ENCODE results near the gene RPUSD1.
"Not testable (repeated sequence)": the region's sequence is repeated elsewhere in the genome, so short reads cannot be mapped to it uniquely, and the experiment has no call there.

Gene RPUSD1

DNA sequence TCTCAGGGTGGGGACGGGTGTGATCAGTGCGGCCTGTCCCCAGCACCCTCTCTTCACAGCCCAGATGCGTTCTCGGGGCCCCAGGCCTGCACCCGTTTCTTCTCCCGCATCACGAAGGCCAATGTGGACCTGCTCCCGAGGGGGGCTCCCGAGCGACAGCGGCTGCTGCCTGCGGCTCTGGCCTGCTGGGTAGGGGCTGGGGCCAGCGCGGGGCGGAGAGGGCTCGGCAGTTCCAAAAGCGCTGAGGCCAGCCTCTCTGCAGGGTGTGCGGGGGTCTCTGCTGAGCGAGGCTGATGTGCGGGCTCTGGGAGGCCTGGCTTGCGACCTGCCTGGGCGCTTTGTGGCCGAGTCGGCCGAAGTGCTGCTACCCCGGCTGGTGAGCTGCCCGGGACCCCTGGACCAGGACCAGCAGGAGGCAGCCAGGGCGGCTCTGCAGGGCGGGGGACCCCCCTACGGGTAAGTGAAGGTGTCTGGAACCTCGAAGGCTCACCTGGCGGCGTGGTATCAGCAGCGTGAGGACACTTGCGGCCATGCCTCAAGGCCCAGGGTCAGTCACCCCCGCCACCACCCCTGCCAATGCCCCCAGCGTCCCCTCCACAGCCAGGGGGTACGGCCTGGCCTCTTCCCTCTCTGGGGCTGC is 23.2 kb downstream of the RPUSD1 start:
- no peak for DNase-seq (ENCODE audit: low read depth)

DNA sequence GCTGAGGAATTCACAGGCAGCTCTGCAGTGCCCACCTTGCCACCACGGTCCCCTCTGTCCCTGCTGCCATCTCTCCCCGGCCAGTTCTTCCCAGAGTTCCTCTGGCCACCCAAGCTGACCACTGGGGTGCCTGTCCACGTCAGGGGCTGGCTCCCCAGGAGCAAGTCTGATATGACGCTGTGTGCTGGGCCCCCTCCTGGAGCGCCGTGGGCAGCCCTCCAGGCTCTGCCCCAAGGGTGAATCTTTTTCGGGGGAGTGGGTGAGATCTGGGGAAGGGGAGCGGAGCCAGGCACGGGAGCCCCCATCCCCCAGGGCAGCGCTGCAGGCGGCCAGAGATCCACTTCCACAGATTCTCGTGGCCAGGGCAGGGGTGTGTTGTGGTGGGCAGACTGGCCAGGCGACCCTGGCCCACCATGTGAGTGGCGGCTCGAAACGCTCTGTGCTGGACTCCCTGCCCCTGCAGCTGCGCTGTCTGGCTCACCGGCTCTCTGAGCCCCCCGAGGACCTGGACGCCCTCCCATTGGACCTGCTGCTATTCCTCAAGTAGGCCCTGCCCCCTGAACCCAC is 23.9 kb downstream of the RPUSD1 start:
- DNase-seq (ENCODE audit: low read depth): no peak

GRCh38 chr16:763369-764183 is 24.6 kb downstream of the RPUSD1 start:
- no peak for DNase-seq (ENCODE audit: low read depth)

DNA sequence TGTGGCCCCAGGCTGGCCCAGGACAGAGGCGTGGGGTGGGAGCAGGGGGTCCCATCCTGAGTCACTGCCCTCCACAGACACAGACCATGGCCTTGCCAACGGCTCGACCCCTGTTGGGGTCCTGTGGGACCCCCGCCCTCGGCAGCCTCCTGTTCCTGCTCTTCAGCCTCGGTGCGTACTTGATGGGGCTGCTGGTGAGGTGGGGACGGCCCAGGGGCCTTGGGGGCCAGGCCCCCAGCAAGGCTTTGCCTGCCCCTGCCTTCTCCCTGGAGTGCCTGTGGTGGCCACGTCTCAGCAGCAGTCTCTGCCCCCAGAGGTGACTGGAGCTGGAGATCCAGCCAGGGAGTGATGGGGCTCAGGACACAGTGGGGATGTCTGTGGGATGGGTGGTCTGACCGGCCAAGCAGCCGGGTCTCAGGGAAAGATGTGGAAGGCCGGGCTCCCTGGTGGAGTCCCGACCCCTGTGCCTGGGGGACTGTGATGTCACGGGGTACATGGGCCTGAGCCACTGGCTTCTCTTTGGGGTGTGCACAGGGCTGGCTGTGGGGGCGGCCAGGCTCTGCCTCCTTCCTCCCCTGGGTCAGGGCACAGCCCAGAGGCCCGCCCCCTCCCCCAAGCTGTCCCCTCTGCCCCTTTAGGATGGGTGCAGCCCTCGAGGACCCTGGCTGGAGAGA is 25.4 kb downstream of the RPUSD1 start:
- no peak for DNase-seq (ENCODE audit: low read depth)

DNA sequence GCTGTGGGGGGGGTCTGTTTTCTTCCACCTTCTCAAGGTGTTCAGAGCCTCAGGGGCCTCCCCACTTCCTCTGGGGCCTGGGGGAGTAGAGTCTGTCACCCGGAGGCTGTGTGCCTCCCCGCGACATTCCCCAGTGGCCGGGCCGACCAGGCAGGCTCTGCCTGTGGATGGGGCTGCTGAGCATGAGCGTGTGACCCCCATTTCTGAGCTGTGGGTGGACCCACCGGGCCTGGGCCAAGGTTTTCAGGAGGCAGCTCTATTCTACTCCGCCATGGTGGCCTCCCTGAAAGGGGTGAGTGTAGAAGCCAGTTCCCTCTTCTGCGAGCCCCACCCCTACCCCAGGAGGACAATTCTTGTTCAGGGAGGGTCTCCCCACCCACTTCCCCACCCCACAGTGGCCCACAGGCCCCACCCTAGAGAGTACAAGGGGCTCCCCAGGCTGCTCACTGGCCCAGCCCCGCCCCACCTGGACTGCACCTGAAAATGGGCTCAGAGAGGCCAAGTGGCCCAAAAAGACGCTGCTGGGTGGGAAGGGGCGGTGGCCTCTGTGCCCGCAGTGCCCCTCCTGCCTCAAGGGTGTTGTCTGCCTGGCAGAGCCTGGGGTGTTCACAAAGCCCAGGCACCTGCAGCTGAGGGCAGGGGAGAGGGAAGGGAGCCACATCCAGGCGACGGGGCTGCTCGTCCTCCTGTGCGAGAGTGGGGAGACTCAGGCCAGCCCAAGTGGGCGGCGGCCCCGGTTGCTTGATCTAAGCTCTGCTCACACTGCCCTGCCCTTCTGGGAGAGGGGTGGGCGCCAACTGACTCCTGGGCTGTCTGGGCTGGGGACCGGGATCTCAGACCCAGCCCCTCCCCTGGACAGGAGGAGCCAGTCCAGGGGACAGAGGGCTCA is 26.3 kb downstream of the RPUSD1 start:
- DNase-seq (ENCODE audit: low read depth): no peak

DNA sequence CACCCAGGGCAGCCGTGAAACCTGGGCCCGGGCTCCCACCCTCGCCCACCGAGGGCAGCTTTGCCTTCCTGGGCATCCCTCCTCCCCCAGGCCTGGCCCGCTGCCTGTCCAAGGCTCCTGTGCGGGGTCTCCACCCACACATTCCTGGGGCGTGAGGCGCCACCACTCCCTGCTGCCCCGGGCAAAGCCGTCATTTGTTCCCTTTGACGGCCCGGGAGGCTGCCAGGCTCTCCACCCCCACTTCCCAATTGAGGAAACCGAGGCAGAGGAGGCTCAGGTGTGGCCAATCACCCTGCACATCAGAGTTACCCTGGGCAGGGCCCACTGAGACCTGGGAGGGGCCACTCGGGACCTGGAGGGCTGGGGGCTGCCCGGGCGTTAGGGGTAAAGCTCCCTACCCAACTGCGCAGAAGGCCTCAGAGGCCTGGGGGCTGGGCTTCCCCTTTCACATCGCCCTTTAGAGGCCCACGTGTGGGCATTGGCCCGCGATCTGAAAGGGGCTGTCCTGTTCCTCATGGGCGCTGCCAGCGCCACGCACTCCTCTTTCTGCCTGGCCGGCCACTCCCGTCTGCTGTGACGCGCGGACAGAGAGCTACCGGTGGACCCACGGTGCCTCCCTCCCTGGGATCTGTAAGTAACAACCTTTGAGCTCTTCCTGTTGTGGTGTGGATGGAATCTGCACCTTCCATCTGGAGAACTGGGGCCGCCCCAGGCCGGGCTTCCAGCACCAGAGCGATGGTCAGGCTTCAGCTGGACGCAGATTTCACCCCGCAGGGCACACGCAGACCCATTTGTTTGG is 27.4 kb downstream of the RPUSD1 start, which contains the start of gene MSLN:
TSS of gene MSLN (plus strand) at position 190 of the 799 bp plus-strand sequence. CDS start 1,947 bp downstream, outside the sequence.
- DNase-seq (ENCODE audit: low read depth): no peak

DNA sequence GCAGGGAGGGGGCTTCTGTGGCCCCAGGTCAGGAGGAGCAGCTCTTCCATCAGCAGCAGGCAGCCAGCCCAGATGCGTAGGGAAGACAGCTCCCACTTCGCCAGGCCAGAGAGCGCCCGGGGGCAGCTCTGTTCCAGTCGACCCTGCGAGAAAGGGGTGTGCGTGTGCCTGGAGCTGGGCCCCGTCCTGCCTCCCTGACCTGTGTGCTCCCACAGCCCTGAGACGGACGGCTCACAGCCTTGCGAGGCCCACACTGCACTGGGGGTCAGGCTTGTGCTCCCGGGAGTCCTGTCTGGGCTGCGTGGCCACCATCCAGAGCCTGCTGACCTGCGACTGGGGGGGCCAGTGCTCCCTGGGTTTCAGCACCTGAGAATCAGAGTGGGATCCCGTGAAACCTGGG is 28.1 kb downstream of the RPUSD1 start:
- no peak for DNase-seq (ENCODE audit: low read depth)

- no peak for DNase-seq (ENCODE audit: low read depth)
Measured at GRCh38 chr16:759110-759910, 28.9 kb downstream of the RPUSD1 start.

DNA sequence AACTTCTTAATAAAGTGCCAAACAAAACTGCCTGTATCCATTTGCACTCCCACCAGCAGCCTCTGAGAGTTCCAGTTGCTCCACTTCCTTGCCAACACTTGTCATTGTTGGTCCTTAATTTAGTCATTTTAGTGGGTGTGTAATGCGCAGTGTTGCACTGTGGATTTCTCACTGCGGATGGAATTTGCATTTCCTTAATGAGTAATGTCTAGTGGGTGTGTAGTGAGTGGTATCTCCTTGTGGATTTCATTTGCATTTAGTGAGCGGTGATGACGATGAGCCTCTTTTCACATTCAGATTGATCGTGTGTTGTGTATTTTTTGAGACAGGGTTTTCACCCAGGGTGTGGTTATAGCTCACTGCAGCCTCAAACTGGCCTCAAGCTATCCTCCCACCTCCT is 31.8 kb downstream of the RPUSD1 start:
- DNase-seq (ENCODE audit: low read depth): no peak

GRCh38 chr16:754656-755055 is 33.5 kb downstream of the RPUSD1 start:
- DNase-seq (ENCODE audit: low read depth): no peak

GRCh38 chr16:754121-754607 is 34.0 kb downstream of the RPUSD1 start:
- not testable (repeated sequence) for DNase-seq (ENCODE audit: low read depth)

DNA sequence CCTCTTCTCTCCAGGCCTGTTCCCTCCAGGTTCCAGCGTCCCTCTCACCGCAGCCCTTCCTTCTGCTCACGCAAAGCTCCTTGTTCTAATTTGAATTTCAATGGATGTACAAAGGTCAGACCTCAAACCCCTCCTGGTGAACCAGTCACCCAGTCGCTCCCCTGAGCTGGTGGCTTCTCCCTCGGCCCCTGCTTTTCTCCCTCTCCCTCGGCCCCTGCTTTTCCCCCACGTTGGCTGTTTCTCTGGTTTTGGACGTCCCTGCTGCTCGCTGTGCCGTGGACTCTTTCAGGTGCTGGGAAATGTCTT is 36.2 kb downstream of the RPUSD1 start:
- DNase-seq (ENCODE audit: low read depth): no peak

DNA sequence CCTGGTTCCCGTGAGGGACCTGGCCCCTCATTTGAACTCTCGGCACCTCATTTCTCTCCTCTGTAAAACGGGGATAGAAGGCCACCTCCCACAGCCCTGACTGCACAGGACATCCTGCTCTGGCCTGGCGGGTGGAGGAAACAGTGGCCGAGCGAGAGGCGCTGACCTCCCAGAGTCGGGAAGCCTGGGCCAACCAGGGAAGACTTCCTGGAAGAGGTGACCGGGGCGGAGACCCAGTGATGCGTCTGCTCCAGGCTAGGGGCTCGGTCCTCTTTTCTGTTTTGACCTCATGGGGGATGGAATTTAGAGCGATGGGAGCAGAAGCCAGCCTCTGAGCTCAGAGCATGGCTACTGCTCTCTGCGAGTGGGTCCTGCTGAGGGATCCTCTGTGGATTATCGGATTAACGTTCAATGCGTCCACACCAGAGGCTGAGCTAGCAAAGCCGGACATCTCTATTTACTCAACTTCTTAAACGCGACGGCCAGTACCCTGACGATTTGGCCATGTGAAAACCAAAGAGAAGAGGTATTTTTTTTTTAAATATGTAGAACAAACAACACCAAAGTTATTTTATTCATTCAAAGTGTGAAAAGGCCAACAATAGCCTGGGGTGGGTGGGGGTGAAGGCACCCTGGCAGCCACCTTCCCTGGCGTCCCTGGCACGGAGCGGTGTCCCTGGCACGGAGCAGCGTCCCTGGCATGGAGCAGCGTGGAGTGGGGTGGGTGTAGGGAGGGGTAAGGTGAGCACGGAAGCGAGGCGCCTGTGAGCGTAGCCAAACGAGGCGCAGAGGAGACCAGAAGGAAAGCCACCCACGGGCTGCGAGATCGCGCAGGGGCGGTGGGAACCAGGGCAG is 36.8 kb downstream of the RPUSD1 start:
- DNase-seq (ENCODE audit: low read depth): no peak

DNA sequence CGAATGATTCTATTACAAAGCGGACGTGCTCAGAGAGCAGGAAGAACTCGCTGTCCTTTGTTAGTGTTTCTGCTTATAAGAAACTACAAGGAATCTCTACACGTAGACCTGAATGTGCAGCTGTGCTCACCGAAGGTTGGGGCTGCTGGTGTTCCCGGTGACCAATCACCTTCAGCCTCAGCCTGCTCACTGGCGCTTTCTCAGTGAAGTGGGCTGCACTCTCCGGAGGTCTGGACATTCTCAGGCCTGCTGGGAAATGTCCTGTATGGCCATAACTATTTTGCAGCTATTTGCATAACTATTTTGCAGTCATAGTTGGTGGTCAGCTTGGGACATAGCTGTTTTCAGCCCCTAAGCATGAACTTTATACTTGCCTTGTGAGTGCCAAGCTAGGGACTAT is 37.7 kb downstream of the RPUSD1 start:
- no peak for DNase-seq (ENCODE audit: low read depth)

DNA sequence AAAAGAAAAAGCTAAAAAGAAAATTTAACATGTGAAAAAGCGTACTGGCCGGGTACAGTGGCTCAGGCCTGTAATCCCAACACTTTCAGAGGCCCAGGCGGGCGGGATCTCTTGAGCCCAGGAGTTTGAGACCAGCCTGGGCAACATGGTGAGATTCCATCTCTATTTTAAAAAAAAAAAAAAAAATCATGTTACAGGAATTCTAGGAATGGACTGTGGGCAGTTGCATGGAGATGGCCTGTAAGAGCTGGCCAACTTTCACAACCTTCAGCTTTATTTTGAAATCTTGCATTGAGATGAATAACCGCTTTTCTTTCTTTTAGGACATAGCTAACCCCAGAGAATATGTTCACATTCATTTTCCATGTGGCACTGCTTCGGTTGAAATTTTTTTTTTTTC is 39.2 kb downstream of the RPUSD1 start:
- DNase-seq (ENCODE audit: low read depth): no peak

DNA sequence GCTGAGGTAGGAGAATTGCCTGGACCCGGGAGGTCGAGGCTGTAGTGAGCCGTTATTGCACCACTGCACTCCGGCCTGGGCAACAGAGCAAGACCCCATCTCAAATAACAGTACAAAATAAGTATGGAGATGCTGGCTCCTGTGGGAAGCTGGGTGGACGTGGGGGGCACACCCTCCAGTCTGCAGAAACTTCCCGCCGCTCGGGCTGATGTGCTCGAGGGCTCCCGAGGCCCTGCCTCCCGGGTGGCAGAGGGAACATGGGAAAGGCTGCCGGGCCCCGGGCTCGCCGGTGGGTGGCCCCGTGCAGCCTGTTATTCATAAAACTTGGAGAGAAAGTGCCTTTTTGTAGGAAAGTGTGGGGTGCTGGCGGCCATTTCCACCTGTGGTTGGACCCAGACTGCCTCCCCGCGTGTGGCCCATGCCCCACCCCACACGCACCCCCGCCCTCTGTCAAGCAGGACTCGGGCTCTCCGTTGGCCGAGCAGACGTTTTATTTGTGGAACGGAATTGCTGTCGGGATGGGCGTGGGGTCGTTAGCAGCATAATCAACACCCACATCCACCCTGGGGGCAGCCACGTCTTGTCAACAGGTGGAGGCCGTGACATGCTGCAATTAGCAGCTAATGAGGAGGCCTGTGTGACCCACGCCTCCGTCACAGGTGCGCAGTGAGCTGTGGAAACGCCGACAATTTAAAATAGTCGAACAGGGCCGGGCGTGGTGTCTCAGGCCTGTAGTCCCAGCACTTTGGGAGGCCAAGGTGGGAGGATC is 40.0 kb downstream of the RPUSD1 start:
- DNase-seq (ENCODE audit: low read depth): no peak

DNA sequence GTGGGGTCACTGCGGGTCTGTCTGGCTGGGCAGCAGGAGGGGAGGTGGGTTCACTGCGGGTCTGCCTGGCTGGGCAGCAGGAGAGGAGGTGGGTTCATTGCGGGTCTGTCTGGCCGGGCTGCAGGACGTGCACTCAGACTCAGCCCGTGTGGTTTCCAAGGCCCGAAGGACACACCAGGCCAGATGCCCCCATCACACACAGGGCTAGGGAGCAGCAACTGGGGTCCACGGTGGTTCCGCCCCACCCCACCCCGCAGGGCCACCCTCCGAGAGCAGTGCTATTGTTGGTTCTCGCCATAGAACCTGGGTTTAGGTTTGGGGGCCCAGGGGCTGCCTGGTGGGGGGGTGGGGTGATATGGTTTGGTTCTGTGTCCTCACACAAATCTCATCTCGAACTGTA is 41.5 kb downstream of the RPUSD1 start:
- no peak for DNase-seq (ENCODE audit: low read depth)

GRCh38 chr16:745739-746138 is 42.4 kb downstream of the RPUSD1 start:
- DNase-seq (ENCODE audit: low read depth): no peak
